Measurements from ENCODE around the gene MTUS2. TPM values are rescaled to one million over a fixed set of nuclear protein-coding genes. Genes with fewer than 3 reads are reported as not detected.

Gene MTUS2
- total RNA-seq, 6 experiments from 2014 or later, result 0.07 to 0.15 (median 0.14) TPM; not detected in 1

GRCh38 chr13:29099781-29100406 is 279.8 kb downstream of the MTUS2 start:
- DNase-seq, result no peak
- Mint-ChIP-seq H3K4me1 (ENCODE audit: low read depth) (no peaks in the 10 kb centered on the region), H3K27me3 (ENCODE audit: insufficient read depth) (peaks cover 2% of the 10 kb centered on the region), H3K36me3 (ENCODE audit: low read depth) (no peaks in the 10 kb centered on the region), H3K27ac (no peak overlapping the region), H3K4me3 (no peak overlapping the region), H3K9me3 (no peaks in the 10 kb centered on the region)
- TF ChIP-seq, protein P1, sequence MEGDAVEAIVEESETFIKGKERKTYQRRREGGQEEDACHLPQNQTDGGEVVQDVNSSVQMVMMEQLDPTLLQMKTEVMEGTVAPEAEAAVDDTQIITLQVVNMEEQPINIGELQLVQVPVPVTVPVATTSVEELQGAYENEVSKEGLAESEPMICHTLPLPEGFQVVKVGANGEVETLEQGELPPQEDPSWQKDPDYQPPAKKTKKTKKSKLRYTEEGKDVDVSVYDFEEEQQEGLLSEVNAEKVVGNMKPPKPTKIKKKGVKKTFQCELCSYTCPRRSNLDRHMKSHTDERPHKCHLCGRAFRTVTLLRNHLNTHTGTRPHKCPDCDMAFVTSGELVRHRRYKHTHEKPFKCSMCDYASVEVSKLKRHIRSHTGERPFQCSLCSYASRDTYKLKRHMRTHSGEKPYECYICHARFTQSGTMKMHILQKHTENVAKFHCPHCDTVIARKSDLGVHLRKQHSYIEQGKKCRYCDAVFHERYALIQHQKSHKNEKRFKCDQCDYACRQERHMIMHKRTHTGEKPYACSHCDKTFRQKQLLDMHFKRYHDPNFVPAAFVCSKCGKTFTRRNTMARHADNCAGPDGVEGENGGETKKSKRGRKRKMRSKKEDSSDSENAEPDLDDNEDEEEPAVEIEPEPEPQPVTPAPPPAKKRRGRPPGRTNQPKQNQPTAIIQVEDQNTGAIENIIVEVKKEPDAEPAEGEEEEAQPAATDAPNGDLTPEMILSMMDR (IDR thresholded peaks at IDR 0.05), result no peak

DNA sequence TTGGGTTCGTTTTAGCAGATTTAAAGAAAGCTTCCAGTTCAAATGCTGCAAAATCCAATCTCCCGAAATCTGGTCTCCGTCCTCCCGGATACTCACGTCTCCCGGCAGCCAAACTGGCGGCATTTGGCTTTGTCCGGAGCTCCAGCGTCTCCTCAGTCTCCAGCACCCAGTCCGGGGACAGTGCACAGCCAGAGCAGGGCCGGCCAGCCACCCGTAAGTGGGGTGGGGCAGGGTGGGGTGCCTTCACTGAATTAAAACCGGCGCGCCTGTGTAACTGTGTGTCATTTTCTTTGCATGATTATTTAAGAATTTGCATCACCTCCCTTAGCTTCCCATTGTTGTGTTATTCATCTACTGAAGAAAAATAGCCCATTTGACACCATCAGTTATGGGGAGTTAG is 280.6 kb downstream of the MTUS2 start:
- H3K36me3 Mint-ChIP-seq (ENCODE audit: low read depth), result no peaks in the 10 kb centered on the region
- H3K4me1 Mint-ChIP-seq (ENCODE audit: low read depth), result no peaks in the 10 kb centered on the region
- H3K27me3 Mint-ChIP-seq (ENCODE audit: insufficient read depth), result peaks cover 2% of the 10 kb centered on the region
- no peak overlapping the region for H3K27ac Mint-ChIP-seq
- H3K4me3 Mint-ChIP-seq, result no peak overlapping the region
- DNase-seq, result no peak
- H3K9me3 Mint-ChIP-seq, result no peaks in the 10 kb centered on the region
- TF ChIP-seq, protein P1 (IDR thresholded peaks at IDR 0.05), result no peak

DNA sequence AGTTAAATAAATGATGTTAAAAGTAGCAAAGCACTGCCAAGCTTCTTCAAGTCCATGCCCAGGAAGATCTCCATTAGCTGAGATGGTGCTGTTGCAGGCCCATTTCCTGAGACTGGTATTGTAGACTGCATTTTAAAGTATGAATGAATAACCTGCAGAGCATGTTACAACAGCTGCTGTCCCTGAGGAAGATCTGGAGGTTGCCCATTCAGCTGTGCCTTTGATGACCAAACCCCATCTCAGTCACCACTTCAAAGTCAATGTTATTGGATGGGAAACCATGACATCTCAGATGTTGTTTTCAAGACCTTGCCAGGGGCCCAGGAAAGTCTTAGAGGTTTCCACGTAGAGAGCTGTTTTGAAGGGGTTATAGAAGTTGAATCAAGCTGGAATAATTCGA is 281.3 kb downstream of the MTUS2 start:
- no peaks in the 10 kb centered on the region for H3K9me3 Mint-ChIP-seq
- no peaks in the 10 kb centered on the region for H3K4me1 Mint-ChIP-seq (ENCODE audit: low read depth)
- H3K27ac Mint-ChIP-seq, result no peak overlapping the region
- H3K36me3 Mint-ChIP-seq (ENCODE audit: low read depth), result no peaks in the 10 kb centered on the region
- peaks cover 4% of the 10 kb centered on the region for H3K27me3 Mint-ChIP-seq (ENCODE audit: insufficient read depth)
- TF ChIP-seq, protein P1 (IDR thresholded peaks at IDR 0.05), result no peak
- H3K4me3 Mint-ChIP-seq, result no peak overlapping the region
- DNase-seq, result no peak

- H3K36me3 Mint-ChIP-seq (ENCODE audit: low read depth), result no peaks in the 10 kb centered on the region
- H3K27me3 Mint-ChIP-seq (ENCODE audit: insufficient read depth), result peaks cover 4% of the 10 kb centered on the region
- no peak for DNase-seq
- H3K4me1 Mint-ChIP-seq (ENCODE audit: low read depth), result no peaks in the 10 kb centered on the region
- H3K9me3 Mint-ChIP-seq, result no peaks in the 10 kb centered on the region
- no peak overlapping the region for H3K4me3 Mint-ChIP-seq
- TF ChIP-seq, protein P1 (IDR thresholded peaks at IDR 0.05), result no peak
- no peak overlapping the region for H3K27ac Mint-ChIP-seq
Observed at GRCh38 chr13:29101905-29102304, 281.8 kb downstream of the MTUS2 start.

GRCh38 chr13:29103065-29103800 is 283.1 kb downstream of the MTUS2 start:
- Mint-ChIP-seq H3K9me3 (no peaks in the 10 kb centered on the region), H3K27me3 (ENCODE audit: insufficient read depth) (peaks cover 4% of the 10 kb centered on the region), H3K36me3 (ENCODE audit: low read depth) (no peaks in the 10 kb centered on the region), H3K27ac (no peak overlapping the region), H3K4me1 (ENCODE audit: low read depth) (no peaks in the 10 kb centered on the region), H3K4me3 (no peak overlapping the region)
- TF ChIP-seq, protein P1 (IDR thresholded peaks at IDR 0.05), result no peak
- no peak for DNase-seq

All from HFFc6 (cell line).